AG10803 (cell line): ENCODE measurements around the gene MARCO.

ENCODE experiments used
- DNase-seq: peaks from one replicate; pipeline ENCODE4 v3.0.0; 2010; ENCODE audit warnings: low read depth
- H3K4me3 ChIP-seq: 2 replicates; pipeline ENCODE4 v1.5.1; 2011; ENCODE audit warnings: mild to moderate bottlenecking, low read length, control low read depth
- CTCF ChIP-seq: conservative IDR thresholded peaks from 2 replicates; pipeline ENCODE4 v1.5.1; 2011; ENCODE audit warnings: mild to moderate bottlenecking, low read length, control low read depth, inconsistent platforms

Gene MARCO

DNA sequence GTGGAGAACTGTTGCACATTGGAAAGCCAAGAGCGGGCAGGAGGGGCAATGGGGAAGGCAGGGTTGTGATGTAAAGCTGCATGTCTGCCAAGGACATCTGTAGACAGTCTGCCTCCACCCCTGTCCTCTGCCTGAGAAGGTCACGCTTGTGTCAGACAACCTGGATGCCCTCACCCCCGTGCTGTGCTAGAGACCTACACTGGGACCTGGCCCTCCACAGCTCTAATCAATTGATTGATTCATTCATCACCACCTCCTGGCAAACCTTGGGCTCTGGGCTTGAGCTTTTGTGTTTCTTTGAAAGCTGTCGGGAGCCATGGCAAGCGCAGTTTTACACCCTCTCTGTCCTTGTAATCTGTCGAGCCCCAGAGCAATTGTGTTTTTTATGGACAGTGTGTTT lies 41.1 kb downstream of the MARCO start:
- TF ChIP-seq CTCF: no peak
- DNase-seq: no peak
- no peak overlapping the region for H3K4me3 ChIP-seq

DNA sequence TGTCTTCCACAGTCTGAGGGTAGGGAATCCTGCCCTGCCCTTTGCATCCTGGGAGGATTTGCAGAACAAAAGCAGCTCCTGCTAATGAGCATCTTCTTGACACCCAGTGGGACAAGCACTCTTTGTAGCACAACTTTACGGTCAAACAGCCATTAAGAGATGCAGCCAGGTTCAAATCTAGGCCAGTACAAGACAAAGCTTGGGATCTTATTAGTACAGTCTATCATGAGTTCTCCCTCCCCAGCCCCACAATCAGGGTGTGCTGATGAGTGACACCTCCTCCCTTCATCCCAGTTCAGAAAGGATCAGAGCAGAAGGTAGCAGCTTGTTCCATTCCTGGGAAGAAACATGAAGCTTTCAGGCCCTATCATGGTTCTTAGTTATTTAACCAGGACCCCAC lies 41.9 kb downstream of the MARCO start:
- DNase-seq: no peak
- no peak overlapping the region for H3K4me3 ChIP-seq
- no peak for TF ChIP-seq CTCF

- no peak for DNase-seq
- no peak for TF ChIP-seq CTCF
- H3K4me3 ChIP-seq: no peak overlapping the region
Measured at GRCh38 chr2:118986738-118987137, 44.7 kb downstream of the MARCO start.

- no peak overlapping the region for H3K4me3 ChIP-seq
- no peak for TF ChIP-seq CTCF
- no peak for DNase-seq
Measured at GRCh38 chr2:118987886-118988285, 45.9 kb downstream of the MARCO start.

GRCh38 chr2:118988706-118989105 lies 46.7 kb downstream of the MARCO start:
- DNase-seq: no peak
- H3K4me3 ChIP-seq: no peak overlapping the region
- no peak for TF ChIP-seq CTCF

- no peak for DNase-seq
- no peak for TF ChIP-seq CTCF
- H3K4me3 ChIP-seq: no peak overlapping the region
Measured at GRCh38 chr2:118989481-118989880, 47.5 kb downstream of the MARCO start.

GRCh38 chr2:118990757-118991545 lies 49.0 kb downstream of the MARCO start:
- no peak overlapping the region for H3K4me3 ChIP-seq
- TF ChIP-seq CTCF: no peak
- DNase-seq: no peak
